ENCODE results near the gene NIPSNAP2.
"Not testable (repeated sequence)": the region's sequence is repeated elsewhere in the genome, so short reads cannot be mapped to it uniquely, and the experiment has no call there.

The NIPSNAP2 gene

DNA sequence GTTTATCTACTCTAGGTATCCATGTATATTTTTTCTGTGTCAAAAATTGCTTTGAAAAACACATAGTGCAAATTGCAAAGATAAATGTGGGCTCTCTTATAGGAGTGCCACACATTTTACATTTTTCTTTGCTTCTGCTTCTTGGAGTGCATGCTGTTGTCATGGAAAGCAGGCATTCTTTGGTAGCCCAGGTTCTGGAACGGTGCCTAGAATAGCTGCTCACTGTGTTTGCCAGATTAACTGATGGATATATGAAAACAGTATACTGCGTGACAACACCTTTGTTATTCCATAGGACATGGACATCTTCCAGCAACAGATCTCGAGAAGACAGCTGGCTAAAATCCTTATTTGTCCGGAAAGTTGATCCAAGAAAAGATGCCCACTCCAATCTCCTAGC is 13.4 kb downstream of the NIPSNAP2 start:
- no peak for DNase-seq

DNA sequence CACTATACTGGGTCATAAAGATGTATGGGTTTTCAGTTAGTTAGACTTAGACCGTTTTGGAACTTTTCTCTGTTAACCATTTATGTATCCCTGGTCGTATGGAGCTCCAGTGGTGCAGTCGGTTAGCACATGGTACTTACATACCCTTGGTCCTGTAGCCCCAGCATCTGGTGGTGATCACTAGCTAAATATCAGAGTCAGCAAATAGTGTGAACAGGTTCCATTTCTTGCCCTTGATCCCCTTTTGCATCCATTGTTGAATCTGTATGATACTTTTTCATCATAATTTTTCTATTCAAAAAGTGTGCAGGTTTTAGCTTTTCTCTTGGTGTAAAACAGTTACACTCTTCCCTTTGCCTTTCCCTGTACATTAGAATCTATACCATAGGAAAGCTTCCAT is 15.9 kb downstream of the NIPSNAP2 start:
- no peak for DNase-seq

DNA sequence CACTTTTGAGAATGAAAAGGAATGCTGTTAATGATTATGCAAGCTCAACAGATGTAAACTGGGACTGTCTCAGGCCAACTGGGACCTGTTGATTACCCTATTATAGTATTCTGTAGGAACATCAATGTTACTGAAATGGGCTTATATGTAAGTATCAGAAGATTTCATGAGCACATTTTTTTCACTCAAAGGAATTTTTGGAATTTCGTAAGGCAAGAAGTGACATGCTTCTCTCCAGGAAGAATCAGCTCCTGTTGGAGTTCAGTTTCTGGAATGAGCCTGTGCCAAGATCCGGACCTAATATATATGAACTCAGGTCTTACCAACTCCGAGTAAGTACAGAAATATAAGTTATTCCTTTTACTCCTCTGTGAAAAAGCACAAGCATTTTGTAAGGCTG is 19.2 kb downstream of the NIPSNAP2 start:
- DNase-seq: no peak

DNA sequence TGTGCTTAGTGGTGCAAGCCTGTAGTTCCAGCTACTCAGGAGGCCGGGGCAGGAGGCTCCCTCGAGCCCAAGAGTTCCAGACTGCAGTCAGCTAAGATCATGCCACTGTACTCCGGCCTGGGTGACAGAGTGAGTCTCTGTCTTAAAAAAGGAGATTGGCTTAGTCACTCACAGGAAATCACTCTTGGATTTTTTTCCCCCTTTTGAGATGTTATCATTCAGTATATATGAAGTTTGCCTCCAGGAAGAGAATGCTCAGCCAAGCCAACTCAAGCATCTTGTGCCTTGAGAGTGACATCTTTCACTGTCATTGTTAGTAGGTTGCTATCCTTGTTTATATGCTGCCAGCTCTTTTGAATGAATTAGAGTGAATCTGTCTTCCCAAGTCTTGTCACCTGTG is 28.0 kb downstream of the NIPSNAP2 start:
- DNase-seq: no peak

DNA sequence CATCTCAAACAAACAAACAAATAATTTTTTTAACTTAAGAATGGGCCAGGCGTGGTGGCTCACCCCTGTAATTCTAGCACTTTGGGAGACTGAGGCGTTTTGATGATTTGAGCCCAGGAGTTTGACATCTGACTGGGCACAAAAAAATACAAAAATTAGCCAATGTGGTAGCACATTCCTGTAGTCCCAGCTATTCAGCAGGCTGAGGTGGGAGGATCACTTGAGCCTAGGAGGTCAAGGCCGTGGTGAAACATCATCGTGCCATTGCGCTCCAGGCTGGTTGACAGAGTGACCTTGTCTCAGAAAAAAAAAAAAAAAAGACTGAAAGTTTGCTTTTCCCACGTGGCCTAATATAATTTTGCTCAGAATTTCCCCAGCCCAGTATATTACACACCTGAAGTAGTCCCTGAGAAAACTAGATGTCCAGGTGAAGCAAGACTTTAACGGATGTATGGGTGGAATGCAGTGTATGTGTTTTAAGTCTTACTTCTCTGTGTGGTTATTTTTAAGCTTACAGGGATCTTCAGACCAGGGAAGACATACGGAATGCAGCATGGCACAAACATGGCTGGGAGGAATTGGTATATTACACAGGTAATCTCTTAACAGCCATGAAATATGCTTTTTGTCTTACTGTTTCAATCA is 32.6 kb downstream of the NIPSNAP2 start:
- DNase-seq: no peak

DNA sequence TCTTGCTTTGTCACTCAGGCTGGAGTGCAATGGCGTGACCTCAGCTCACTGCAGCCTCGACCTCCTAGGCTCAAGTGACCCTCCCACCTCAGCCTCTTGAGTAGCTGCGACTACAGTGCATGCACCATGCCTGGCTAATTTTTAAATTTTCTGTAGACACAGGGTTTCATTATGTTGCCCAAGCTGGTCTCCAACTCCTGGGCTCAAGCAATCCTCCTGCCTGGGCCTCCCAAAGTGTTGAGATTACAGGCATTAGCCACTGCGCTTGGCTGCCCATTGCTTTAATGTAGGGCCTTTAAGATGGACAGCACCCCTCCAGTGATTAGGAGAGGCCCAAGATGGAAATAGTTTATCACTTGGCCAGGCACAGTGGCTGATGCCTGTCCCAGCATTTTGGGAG is 39.4 kb downstream of the NIPSNAP2 start:
- no peak for DNase-seq

DNA sequence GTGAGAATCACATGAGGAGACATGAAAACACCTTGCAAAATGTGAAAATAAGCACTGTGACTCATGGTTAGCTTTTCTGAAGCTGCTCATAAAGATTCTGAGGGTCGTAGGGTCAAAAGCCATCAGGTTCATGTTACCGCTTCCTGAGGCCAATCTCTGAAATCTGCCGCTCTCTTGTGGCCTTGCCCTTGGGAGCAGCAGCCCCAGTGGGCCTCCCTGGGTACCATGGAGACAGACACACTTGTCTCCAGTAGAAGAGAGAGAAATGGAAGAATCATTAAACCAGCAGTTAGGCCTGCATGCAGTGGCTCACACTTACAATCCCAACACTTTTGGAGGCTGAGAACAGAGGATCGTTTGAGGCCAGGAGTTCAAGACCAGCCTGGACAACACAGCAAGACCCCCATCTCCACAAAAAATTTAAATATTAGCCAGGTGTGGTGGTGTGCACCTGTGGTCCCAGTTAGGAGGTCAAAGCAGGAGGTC is 42.8 kb downstream of the NIPSNAP2 start:
- no peak for DNase-seq

DNA sequence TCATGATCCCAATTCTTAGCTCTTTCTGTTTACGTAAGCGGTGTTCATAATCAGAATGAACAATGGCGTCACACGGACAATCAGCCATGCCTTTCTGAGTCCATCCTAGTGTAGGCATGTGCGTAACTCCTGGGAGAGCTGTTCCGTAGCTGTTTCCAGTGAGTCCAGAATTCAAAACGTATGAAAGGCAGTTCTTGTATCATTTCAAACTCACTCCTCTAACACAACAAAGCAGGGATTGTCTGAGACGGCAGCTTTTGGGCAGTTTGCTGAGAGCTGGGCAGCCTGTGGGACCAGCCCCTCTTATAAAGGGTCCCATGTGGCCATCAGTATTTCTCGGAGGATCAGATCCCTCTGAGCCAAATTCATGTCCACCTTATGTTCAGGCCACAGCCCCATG is 43.5 kb downstream of the NIPSNAP2 start:
- no peak for DNase-seq

DNA sequence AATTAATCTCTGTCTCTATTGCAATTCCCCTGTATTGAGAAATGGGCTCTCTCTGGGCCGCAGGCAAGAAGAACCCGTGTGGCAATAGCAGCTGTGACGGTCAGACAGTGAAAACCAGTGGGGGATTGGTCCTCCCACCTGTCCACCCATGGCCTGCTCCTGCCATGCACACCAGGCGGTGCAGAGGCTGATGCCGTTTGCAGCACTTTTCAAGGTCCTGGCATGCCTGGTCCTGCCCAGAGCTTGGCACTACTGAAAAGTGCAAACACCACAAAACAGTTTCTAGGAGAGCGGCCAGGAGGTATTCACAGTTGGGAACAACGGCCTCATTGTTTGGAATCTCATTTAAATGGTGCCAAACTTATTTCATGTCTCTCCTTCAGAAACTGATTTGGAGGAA is 45.3 kb downstream of the NIPSNAP2 start:
- no peak for DNase-seq

DNA sequence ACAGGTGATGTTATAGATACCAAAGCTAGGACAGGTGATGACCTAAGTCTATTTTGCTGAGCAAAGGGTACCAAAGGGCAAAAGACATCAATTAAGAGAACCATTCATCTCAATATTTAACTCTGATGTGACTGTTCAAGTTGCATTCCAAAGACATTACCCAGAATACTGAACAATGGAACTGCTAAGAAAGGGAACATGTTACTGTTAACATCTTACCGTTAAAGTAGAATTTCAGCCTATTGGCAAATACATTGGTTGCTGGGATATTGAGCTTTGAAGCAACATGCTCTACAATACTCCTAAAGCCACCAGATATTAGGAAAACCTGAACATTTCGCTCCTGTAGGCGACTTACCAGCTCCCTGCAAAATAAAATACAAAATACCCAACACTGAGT is 52.6 kb downstream of the NIPSNAP2 start:
- not testable (repeated sequence) for DNase-seq

DNA sequence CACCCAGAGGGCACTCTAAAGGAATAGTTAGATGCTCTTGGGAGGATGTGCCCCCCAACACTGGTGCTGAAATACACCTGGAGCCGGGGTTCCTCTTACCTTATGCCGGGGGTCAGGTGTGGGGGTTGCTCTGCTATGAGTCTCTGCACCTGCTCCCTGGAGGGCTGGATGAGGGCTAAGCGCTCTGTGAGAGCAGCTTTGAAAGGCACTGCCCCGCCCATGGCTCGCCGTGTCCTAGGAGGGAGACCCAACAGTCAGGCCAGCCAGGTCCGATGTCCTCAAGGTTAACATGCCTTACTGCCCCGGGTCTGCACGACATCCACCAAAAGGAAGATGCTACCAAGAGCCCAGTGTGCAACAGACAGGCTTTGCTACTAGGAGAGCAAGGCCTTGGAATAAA is 55.1 kb downstream of the NIPSNAP2 start:
- DNase-seq: no peak

DNA sequence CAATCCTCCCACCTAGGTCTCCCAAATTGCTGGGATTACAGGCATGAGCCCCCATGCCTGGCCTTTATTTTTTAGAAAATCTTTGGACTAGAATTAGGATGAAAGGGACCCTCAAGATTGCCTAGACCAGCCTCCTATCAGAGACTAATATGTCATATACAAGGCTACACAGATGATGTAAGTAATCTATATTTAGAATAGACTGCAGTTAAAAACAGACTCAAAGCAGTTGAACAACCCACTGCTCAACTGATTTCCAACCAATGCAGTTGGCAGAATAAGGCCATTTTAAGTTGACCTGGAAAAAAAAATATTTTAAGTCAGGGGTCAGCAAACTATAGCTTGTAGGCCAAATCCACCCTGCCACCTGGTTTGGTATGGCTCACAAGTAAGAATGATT is 59.1 kb downstream of the NIPSNAP2 start:
- DNase-seq: no peak

DNA sequence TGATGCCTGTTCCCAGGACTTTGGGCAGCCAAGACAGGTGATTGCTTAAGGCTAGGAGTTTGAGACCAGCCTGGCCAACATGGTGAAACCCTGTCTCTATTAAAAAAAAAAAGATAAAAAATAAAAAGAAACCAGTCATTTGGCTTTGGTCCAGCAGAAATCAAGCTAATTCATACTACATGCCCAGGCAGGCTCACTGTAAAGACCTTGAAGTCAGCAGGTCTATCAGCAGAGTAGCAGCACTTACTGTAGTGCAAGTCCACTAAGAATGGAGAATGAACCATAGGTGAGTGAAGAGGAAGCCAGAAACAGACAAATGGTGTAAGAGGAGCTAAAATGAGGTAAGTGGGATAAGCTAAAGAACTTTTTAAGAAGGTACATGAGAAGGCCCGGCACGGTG is 62.2 kb downstream of the NIPSNAP2 start:
- no peak for DNase-seq

DNA sequence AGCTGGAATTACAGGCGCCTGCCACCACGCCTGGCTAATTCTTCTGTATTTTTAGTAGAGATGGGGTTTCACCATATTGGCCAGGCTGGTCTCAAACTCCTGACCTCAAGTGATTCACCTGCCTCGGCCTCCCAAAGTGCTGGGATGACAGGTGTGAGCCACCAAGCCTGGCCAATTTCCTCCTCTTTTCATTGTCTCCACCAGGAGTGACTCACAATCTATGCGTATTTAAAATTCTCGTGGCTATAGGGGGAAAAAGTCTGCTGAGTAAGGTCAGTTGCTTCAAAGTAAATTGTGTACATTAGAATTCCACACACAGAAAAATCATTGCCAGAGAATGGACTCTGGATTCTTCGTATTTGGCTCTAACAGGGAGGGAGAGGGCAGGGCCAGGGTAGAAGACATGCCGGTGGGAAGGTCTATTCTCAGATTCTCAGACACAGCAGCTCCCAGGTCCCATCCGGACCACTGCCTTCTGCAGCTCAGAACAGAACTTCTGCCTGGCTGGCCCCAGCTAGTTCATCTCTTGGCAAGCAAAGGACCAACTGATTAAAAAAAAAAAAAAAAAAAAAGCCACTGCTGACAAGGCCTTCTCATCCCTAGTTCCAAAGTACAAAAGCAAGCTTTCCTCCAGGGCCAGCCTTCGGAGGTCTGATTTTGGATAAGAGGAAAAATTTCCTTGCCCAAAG is 64.7 kb downstream of the NIPSNAP2 start:
- DNase-seq: no peak

DNA sequence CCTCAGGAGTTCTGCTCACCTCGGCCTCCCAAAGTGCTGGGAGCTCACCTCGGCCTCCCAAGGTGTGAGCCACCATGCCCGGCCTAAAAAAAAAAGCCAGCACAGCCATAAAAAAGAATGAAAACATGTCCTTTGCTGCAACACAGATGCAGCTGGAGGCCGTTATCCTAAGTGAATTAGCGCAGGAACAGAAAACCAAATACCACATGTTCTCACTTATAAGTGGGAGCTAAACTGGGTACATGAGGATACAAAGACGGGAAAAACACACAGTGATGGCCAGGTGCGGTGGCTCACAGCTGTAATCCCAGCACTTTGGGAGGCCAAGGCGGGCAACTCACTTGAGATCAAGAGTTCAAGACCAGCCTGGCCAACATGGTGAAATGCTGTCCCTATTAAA is 66.0 kb downstream of the NIPSNAP2 start:
- DNase-seq: no peak

DNA sequence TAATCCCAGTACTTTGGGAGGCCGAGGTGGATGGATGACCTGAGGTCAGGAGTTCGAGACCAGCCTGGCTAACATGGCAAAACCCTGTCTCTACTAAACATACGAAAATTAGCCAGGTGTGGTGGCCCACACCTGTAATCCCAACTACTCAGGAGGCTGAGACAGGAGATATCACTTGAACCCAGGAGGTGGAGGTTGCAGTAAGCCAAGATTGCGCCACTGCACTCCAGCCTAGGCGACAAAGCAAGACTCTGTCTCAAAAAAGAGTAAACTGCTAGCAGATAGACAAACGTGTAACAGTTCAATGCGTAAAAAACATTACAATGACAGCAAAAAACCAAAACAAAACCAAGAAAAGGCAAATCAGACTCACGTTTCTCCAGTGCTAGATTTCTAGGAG is 67.2 kb downstream of the NIPSNAP2 start:
- not testable (repeated sequence) for DNase-seq

DNA sequence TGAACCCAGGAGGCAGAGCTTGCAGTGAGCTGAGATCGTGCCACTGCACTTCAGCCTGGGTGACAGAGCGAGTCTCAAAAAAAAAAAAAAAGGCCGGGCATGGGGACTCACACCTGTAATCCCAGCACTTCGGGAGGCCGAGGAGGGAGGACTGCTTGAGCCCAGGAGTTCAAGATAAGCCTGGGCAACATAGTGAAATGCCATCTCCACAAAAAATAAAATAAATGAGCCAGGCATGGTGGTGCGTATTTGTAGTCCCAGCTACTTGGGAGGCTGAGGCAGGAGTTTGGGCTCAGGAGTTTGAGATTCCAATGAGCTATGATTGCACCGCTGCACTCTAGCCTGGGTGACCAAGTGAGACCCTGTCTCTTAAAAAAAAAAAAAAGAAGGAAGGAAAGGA is 68.2 kb downstream of the NIPSNAP2 start:
- DNase-seq: not testable (repeated sequence)

DNA sequence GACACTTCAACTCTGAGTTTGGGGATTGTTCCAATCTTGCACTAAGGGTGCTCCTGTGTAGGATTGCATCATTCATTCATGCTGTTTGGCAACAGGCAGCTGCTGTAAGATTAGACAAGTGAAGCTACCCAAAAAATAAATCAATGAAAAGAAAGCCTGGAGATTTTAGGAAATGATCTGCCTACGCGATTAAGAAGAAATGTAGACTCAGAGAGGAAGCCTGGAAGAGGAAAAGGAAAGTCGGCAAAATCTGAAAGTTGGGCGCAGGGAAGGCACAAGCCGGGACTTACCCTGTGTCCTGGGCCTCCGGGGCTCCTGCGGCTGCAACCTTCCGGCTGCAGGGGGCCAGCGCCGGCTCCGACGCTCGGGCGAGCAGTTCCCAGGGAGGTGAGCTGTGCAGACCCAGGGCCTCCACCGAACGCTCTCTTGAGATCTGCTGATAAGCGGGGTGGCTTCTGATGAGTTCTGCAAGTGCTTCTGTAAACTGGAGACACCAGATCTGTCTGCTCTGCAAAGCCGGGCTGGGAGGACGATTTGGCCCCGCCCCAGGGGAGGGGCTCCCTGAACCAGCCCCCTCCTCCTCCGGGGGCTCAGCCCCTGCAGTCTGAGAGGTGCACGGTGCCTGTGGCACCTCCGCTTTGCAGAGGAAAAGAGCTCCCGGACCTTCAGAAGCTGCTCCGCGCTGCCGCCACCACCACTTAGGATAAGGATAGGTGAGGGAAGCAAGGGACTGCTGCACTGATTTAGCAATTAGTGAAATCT is 69.5 kb downstream of the NIPSNAP2 start:
- peak; percentile 65 for DNase-seq

DNA sequence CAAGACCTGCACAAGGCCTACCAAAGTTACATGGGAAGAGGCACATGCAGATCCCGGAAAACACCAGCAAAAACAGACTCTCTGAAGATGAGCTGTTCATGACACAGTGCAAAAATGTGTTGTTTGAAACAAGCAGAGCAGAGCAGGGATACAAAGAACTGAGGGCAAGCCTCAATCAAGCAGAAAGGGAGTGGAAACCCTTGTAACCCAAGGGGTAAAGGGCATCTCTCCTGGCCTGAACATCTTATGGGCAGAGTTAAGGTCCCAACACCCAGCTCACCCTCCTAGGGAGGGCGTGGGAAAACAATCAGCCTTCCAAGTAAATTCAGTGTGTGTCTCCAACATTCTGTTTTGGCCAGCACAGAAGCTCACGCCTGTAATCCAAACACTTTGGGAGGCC is 76.3 kb downstream of the NIPSNAP2 start:
- DNase-seq: no peak

DNA sequence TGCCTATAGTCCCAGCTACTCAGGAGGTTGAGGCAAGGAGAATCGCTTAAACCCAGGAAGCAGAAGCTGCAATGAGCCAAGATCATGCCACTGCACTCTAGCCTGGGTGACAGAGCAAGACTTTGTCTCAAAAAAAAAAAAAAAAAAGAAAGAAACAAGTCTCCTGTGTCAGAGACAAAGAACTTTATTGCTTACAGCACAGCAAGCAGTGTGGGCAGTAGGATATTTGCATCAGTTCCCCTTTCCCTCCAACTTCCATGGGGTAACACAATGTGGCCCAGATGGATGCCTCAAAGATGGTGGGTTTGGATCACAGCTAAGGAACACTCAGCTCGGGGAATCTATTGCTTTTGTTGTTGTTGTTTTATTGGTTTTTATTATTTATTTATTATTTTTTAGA is 81.4 kb downstream of the NIPSNAP2 start:
- DNase-seq: not testable (repeated sequence)

DNA sequence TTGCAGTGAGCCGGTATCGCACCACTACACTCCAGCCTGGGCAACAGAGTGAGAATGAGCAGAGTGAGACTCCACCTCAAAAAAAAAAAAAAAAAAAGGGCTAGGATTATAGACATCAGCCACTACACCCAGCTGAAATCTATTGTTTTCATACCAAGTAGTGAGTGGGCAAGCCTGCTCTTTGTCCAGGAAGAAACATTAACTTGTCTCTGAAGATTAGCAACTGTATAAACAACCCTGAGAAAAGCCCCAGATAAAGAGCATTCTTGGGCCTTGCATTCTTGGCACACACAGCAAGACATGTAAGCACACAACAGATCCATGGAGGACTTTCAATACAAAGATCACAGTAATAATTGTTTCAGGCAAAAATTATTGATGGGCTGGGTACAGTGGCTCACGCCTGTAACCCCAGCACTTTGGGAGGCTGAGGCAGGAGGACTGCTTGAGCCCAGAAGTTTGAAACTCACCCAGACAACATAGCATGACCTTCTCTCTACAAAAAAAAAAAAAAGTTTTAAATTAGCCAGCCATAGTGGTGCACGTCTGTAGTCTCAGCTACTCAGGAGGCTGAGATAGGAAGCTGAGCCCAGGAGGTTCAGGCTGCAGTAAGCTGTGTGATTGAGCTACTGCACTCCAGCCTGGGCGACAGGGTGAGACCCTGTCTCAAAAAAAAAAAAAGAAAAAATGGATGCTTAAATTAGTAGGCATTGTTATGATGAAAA is 82.5 kb downstream of the NIPSNAP2 start:
- no peak for DNase-seq

DNA sequence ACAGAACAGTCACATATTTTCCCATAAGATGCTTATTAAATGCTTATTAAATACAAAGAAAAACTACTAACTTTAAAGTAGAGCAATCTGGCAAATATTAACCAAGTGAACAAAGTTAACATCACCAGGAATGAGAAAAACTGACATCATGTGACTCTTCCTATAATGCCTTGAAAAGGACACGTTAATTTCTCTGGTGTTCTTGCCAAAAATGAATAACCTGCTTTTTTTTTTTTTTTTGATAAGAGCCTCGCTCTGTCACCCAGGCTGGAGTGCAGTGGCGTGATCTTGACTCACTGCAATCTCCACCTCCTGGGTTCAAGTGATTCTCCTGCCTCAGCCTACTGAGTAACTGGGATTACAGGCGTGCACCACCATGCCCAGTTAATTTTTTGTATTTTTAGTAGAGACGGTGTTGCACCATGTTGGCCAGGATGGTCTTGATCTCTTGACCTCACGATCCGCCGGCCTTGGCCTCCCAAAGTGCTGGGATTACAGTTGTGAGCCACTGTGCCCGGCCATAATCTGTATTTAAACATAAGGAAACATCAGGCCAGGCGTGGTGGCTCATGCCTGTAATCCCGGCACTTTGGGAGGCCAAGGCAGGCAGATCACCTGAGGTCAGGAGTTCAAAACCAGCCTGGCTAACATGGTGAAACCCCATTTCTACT is 83.2 kb downstream of the NIPSNAP2 start:
- DNase-seq: not testable (repeated sequence)

DNA sequence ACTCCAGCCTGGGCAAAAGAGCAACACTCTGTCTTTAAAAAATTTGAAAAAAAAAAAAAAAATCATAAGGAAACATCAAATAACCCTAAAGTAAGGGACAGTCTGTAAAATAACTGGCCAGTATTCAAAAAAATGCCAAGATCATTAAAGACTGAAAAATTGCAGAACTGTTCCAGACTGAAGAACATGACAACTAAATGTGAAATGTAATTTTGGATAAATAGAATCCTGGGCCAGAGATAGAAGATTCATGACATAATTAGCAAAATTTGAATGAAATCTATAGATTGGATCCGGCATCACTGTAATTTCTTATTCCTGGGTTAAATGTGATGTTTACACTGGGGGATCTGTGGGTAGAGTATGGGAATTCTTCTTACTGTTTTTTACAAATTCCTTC is 83.9 kb downstream of the NIPSNAP2 start:
- DNase-seq: no peak

All from effector CD8-positive, alpha-beta T cell (primary cell).